PC-3 (cell line): Measurements from ENCODE around the gene C1QB. TPM values are rescaled to one million over a fixed set of nuclear protein-coding genes. Genes with fewer than 3 reads are reported as not detected.
A peak's percentile ranks its signal among the peaks of the same experiment; 100 is the strongest.

Source experiments
- ATAC-seq: fragments of 200-7000 bp; cut with Tn5 transposase; 2 replicates; pipeline ENCODE4 v1.9.1; 2020; ENCODE audit warnings: mild to moderate bottlenecking, moderate library complexity
- BruUV-seq: library from RNA; stranded (reverse); fragments of 400-500 nt; replicated peaks from 2 replicates; lab custom pipeline; 2021; lab: Mats Ljungman, UMichigan
- CTCF ChIA-PET: fragments of 300-600 bp; sonication (Branson Sonifier 250); formaldehyde crosslinking; loops from one replicate; lab custom pipeline; 2022; ENCODE audit warnings: antibody characterized with exemption; lab: Charles Lee
- POLR2A ChIA-PET: fragments of 300-600 bp; sonication (Branson Sonifier 250); formaldehyde crosslinking; loops from one replicate; lab custom pipeline; 2022; ENCODE audit warnings: antibody characterized with exemption; ENCODE audit not compliant: unreplicated experiment; lab: Charles Lee
- DNase-seq: peaks from one replicate; pipeline ENCODE4 v3.0.0-alpha.2; 2015
- H2AFZ ChIP-seq: fragments of 300-600 bp; sonication (generic); 2 replicates; pipeline ENCODE4 v1.6.0; 2016; ENCODE audit warnings: antibody characterized with exemption, low read length
- H3F3A ChIP-seq: fragments of 300-600 bp; sonication (generic); one replicate; pipeline ENCODE4 v1.6.0; 2017; ENCODE audit warnings: antibody characterized with exemption, low read length, control low read depth, mild to moderate bottlenecking; ENCODE audit not compliant: unreplicated experiment
- H3K27ac ChIP-seq: fragments of 300-600 bp; sonication (generic); 2 replicates; pipeline ENCODE4 v1.5.1; 2016; ENCODE audit warnings: mild to moderate bottlenecking, low read length
- H3K27me3 ChIP-seq: fragments of 300-600 bp; sonication (generic); 2 replicates; pipeline ENCODE4 v1.6.1; 2016; ENCODE audit warnings: low read length, mixed read lengths
- H3K36me3 ChIP-seq: fragments of 300-600 bp; sonication (generic); 2 replicates; pipeline ENCODE4 v1.6.1; 2016; ENCODE audit warnings: low read depth, mixed run types, low read length, mixed read lengths
- H3K4me1 ChIP-seq: fragments of 300-600 bp; sonication (generic); 2 replicates; pipeline ENCODE4 v1.5.1; 2016; ENCODE audit warnings: low read length; ENCODE audit not compliant: insufficient read depth
- H3K4me2 ChIP-seq: fragments of 300-600 bp; sonication (generic); 2 replicates; pipeline ENCODE4 v1.6.0; 2016; ENCODE audit warnings: low read length
- H3K4me3 ChIP-seq: fragments of 300-600 bp; sonication (generic); 2 replicates; pipeline ENCODE4 v1.5.1; 2016; ENCODE audit warnings: mild to moderate bottlenecking, low read length, mixed read lengths
- H3K79me2 ChIP-seq: fragments of 300-600 bp; sonication (generic); 2 replicates; pipeline ENCODE4 v1.6.1; 2017; ENCODE audit warnings: low read length, mixed read lengths
- H3K9ac ChIP-seq: fragments of 300-600 bp; sonication (generic); 2 replicates; pipeline ENCODE4 v1.6.0; 2016; ENCODE audit warnings: mild to moderate bottlenecking, low read length
- H3K9me2 ChIP-seq: fragments of 300-600 bp; sonication (generic); replicated peaks from 2 replicates; pipeline ENCODE4 v1.6.1; 2016; ENCODE audit warnings: mixed run types, low read length, mixed read lengths
- H3K9me3 ChIP-seq: fragments of 300-600 bp; sonication (generic); 2 replicates; pipeline ENCODE4 v1.6.1; 2016; ENCODE audit warnings: low read length, mixed read lengths
- H4K20me1 ChIP-seq: fragments of 300-600 bp; sonication (generic); 2 replicates; pipeline ENCODE4 v1.6.1; 2016; ENCODE audit warnings: low read length, mixed read lengths
- EZH2 ChIP-seq: fragments of 300-600 bp; sonication (generic); IDR thresholded peaks from one replicate; pipeline ENCODE4 v1.6.1; 2017; ENCODE audit warnings: antibody characterized with exemption, mild to moderate bottlenecking, low read length; ENCODE audit not compliant: unreplicated experiment
- EZH2phosphoT487 ChIP-seq: fragments of 300-600 bp; sonication (generic); IDR thresholded peaks from 2 replicates; pipeline ENCODE4 v1.6.1; 2018; ENCODE audit warnings: mild to moderate bottlenecking, antibody characterized with exemption, low read length, borderline replicate concordance
- intact Hi-C: fragments of 100-400 bp; cut with micrococcal nuclease; formaldehyde crosslinking; loops from 2 replicates; pipeline ENCODE4 v1.9.0; 2023
- microRNA-seq: library from miRNA; unstranded; fragments of <30 nt; microRNA quantifications from one replicate; pipeline ENCODE4 v1.1.0, GENCODE V29; 2020; ENCODE audit not compliant: unreplicated experiment
- total RNA-seq: library from RNA; depleted of rRNA; stranded (reverse); fragments of >200 nt; gene quantifications from 2 replicates; pipeline ENCODE4 v1.2.3, GENCODE V29; 2014; rRNA removed
- TF ChIP-seq, protein P1 (sequence below): fragments of 300-600 bp; sonication (generic); conservative IDR thresholded peaks from 2 replicates; pipeline ENCODE4 v1.5.1; 2017; ENCODE audit warnings: antibody characterized with exemption, low read depth, mild to moderate bottlenecking, low read length

Gene C1QB
- total RNA-seq, 1 experiment from 2014 or later, result not detected

DNA sequence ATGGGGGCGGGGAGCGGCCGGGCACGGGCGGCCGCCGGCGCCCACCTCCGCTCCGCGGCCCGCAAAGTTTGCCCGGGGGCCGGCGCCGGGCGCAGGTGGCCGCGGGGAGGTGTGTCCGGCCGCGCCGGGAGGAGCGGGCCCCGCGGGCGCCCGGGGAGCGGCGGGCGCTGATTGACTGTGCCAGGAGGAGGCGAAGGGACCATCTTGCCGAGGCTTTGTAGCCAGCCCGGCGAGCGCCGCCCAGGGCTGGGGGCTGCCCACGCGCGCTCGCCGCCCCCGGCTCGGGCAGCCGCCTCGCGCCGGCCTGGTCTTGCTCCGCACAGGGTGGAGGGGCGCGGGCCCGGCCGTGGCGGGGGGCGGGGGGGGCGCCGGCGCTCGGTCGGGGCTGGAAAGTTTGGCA, 58.0 kb downstream of the C1QB start:
- no peaks in the 10 kb centered on the region for H3K27me3 ChIP-seq
- no peaks in the 10 kb centered on the region for H3K36me3 ChIP-seq
- peak overlapping the region; percentile 81 for H3K4me3 ChIP-seq
- H3K9me2 ChIP-seq, result no peaks in the 10 kb centered on the region
- H3K4me1 ChIP-seq, result peaks cover 20% of the 10 kb centered on the region
- intact Hi-C loops, result loop anchor here (5.0 kb wide), 1 partner anchor 36 kb away; no protein-coding TSS in a partner anchor
- H3K9me3 ChIP-seq, result no peaks in the 10 kb centered on the region
- no peaks in the 10 kb centered on the region for H3F3A ChIP-seq
- H3K4me2 ChIP-seq, result peak overlapping the region; percentile 100
- BruUV-seq, result no TSS peak
- CTCF ChIA-PET, result no interaction called here
- H2AFZ ChIP-seq, result no peak overlapping the region
- DNase-seq (no peak), ATAC-seq (peak; percentile 25)
- TF ChIP-seq EZH2, result no peak
- no peak for TF ChIP-seq EZH2phosphoT487
- TF ChIP-seq, protein P1, sequence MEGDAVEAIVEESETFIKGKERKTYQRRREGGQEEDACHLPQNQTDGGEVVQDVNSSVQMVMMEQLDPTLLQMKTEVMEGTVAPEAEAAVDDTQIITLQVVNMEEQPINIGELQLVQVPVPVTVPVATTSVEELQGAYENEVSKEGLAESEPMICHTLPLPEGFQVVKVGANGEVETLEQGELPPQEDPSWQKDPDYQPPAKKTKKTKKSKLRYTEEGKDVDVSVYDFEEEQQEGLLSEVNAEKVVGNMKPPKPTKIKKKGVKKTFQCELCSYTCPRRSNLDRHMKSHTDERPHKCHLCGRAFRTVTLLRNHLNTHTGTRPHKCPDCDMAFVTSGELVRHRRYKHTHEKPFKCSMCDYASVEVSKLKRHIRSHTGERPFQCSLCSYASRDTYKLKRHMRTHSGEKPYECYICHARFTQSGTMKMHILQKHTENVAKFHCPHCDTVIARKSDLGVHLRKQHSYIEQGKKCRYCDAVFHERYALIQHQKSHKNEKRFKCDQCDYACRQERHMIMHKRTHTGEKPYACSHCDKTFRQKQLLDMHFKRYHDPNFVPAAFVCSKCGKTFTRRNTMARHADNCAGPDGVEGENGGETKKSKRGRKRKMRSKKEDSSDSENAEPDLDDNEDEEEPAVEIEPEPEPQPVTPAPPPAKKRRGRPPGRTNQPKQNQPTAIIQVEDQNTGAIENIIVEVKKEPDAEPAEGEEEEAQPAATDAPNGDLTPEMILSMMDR, result no peak
- no peak overlapping the region for H3K9ac ChIP-seq
- H3K27ac ChIP-seq, result no peak overlapping the region
- POLR2A ChIA-PET, result no interaction called here
- peaks cover 6% of the 10 kb centered on the region; the same call in 1 of the 2 replicates for H3K79me2 ChIP-seq
- H4K20me1 ChIP-seq, result peaks cover 6% of the 10 kb centered on the region; the same call in 1 of the 2 replicates

Small RNAs within 50 kb of the gene (microRNA-seq; reads per million reads assigned to microRNA genes)
- not detected for gene MIR6127

Other genes with a start within 250 kb of the C1QB start
- gene ZBTB40, start 201.4 kb upstream of the C1QB start, total RNA-seq, result 20.2 and 21.6 TPM in 2 replicates
- gene EPHA8, start 89.7 kb upstream of the C1QB start, total RNA-seq, result 0.07 TPM in 1 of 2 replicates, not detected in the other
- not detected in 2 replicates for gene C1QA, start 16.6 kb upstream of the C1QB start, total RNA-seq
- not detected in 2 replicates for gene C1QC, start 9.6 kb upstream of the C1QB start, total RNA-seq
- 21.0 and 23.2 TPM in 2 replicates for gene EPHB2, start 57.6 kb downstream of the C1QB start, total RNA-seq